CD4-positive, alpha-beta T cell (primary cell): ENCODE results near the gene VIT. TPM values are rescaled to one million over a fixed set of nuclear protein-coding genes. Genes with fewer than 3 reads are reported as not detected.

Experiments
- ATAC-seq: fragments of 200-7000 bp; cut with Tn5 transposase; one replicate; pipeline ENCODE4 v1.10.0; 2022; ENCODE audit warnings: mild to moderate bottlenecking; ENCODE audit not compliant: poor library complexity
- CTCF ChIA-PET: fragments of 350-600 bp; sonication (Branson Sonifier 250); formaldehyde crosslinking; loops from one replicate; lab custom pipeline; 2021; ENCODE audit warnings: antibody characterized with exemption, inconsistent platforms; lab: Charles Lee
- POLR2A ChIA-PET: fragments of 350-600 bp; sonication (Branson Sonifier 250); formaldehyde crosslinking; loops from one replicate; lab custom pipeline; 2021; ENCODE audit warnings: antibody characterized with exemption, inconsistent platforms; lab: Charles Lee
- DNase-seq, 14 experiments: peaks; one replicate each; pipeline ENCODE4 v3.0.0-alpha.2; 2013 to 2020; ENCODE audit warnings: mixed read lengths in 2 of 14
- H3K27ac ChIP-seq, 2 donors: one replicate each; pipeline versions ENCODE4 v1.5.1 to v1.7.0; 2013; ENCODE audit warnings: low read length in 2 of 2, low read depth in 1 of 2, mild to moderate bottlenecking in 1 of 2
- H3K27me3 ChIP-seq, 2 experiments: 1 replicate in 1 of 2; 2 replicates in 1 of 2; pipeline versions ENCODE4 v1.6.1 to v1.7.0; 2013; ENCODE audit warnings: low read length in 2 of 2, control low read depth in 1 of 2, mild to moderate bottlenecking in 1 of 2, moderate library complexity in 1 of 2; ENCODE audit not compliant: insufficient read depth in 2 of 2, control insufficient read depth in 1 of 2
- H3K36me3 ChIP-seq: one replicate; pipeline ENCODE4 v1.6.1; 2013; ENCODE audit warnings: low read length, control low read depth; ENCODE audit not compliant: insufficient read depth
- H3K4me1 ChIP-seq: one replicate; pipeline ENCODE4 v1.6.1; 2013; ENCODE audit warnings: low read length, control low read depth; ENCODE audit not compliant: insufficient read depth
- H3K4me3 ChIP-seq: one replicate; pipeline ENCODE4 v1.5.1; 2013; ENCODE audit warnings: mild to moderate bottlenecking, low read length, moderate library complexity
- H3K9me3 ChIP-seq, 2 experiments: 1 replicate in 1 of 2; 2 replicates in 1 of 2; pipeline versions ENCODE4 v1.6.1 to v1.7.0; 2013; ENCODE audit warnings: low read length in 2 of 2, mild to moderate bottlenecking in 2 of 2, control low read depth in 1 of 2, moderate library complexity in 1 of 2; ENCODE audit not compliant: control insufficient read depth in 1 of 2, insufficient read depth in 1 of 2
- H3K27ac Mint-ChIP-seq: one replicate; pipeline ENCODE4 v1.8.0; 2020; ENCODE audit warnings: mixed read lengths
- H3K27me3 Mint-ChIP-seq: one replicate; pipeline ENCODE4 v1.8.0; 2021; ENCODE audit warnings: mixed read lengths
- H3K36me3 Mint-ChIP-seq: one replicate; pipeline ENCODE4 v1.8.0; 2021; ENCODE audit warnings: low read depth, mixed read lengths
- H3K4me1 Mint-ChIP-seq: one replicate; pipeline ENCODE4 v1.8.0; 2021; ENCODE audit warnings: low read depth, mixed read lengths
- H3K4me3 Mint-ChIP-seq: one replicate; pipeline ENCODE4 v1.8.0; 2020; ENCODE audit warnings: mild to moderate bottlenecking, mixed read lengths
- H3K9me3 Mint-ChIP-seq: one replicate; pipeline ENCODE4 v1.8.0; 2020; ENCODE audit warnings: mixed read lengths
- intact Hi-C, 2 experiments: fragments of 100-400 bp; cut with DNase I in 1 of 2; cut with micrococcal nuclease in 1 of 2; formaldehyde crosslinking; loops; one replicate each; pipeline versions ENCODE4 v1.15.1 to v1.9.0; 2023 to 2025; cut with DNase I, micrococcal nuclease
- total RNA-seq, 174 experiments: library from RNA in 2 of 174; stranded (reverse) in 2 of 174; gene quantifications; one replicate each; pipeline ENCODE4 v1.2.3 and lab custom pipeline; 2021 to 2026
- TF ChIP-seq, protein P1 (sequence below): fragments of 200-600 bp; IDR thresholded peaks from one replicate; pipeline ENCODE4 v1.8.0; 2022; ENCODE audit warnings: antibody characterized with exemption, mild to moderate bottlenecking

The VIT gene
- total RNA-seq, 2 experiments from 2014 or later: not detected

DNA sequence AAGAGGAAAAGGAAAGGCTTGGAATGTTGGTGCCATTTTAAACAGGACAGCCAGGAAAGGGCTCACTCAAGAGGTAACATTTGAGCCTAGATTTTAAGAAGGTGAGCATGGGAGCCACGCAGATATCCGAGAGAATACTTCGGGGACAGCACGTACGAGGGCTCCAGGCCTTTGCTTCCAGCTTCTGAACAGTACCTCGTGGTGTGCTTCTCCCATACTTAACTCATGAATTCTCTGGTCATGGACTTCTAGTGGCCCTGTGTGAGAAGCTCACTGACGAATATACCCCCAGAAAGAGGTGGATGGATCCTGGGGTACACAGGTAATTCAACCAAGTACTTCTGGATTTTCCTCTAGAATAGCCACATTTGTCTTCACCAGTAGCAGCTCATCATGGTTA lies 2.7 kb upstream of the VIT start:
- ATAC-seq: no peak
- CTCF ChIA-PET: no interaction called here

GRCh38 chr2:36695746-36696415 lies 626 bp upstream of the VIT start:
- ChIA-PET POLR2A (no interaction called here), CTCF (no interaction called here)
- TF ChIP-seq, protein P1, sequence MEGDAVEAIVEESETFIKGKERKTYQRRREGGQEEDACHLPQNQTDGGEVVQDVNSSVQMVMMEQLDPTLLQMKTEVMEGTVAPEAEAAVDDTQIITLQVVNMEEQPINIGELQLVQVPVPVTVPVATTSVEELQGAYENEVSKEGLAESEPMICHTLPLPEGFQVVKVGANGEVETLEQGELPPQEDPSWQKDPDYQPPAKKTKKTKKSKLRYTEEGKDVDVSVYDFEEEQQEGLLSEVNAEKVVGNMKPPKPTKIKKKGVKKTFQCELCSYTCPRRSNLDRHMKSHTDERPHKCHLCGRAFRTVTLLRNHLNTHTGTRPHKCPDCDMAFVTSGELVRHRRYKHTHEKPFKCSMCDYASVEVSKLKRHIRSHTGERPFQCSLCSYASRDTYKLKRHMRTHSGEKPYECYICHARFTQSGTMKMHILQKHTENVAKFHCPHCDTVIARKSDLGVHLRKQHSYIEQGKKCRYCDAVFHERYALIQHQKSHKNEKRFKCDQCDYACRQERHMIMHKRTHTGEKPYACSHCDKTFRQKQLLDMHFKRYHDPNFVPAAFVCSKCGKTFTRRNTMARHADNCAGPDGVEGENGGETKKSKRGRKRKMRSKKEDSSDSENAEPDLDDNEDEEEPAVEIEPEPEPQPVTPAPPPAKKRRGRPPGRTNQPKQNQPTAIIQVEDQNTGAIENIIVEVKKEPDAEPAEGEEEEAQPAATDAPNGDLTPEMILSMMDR: no peak
- no peaks in the 10 kb centered on the region for H3K36me3 Mint-ChIP-seq
- Histone ChIP-seq H3K4me3 (no peak overlapping the region), H3K27me3 (peaks cover 0 to 3% of the 10 kb centered on the region in 2 experiments), H3K36me3 (no peaks in the 10 kb centered on the region), H3K9me3 (no peaks in the 10 kb centered on the region), H3K27ac (no peak overlapping the region), H3K4me1 (no peaks in the 10 kb centered on the region)
- no peak overlapping the region for H3K4me3 Mint-ChIP-seq
- H3K27ac Mint-ChIP-seq: no peak overlapping the region
- H3K9me3 Mint-ChIP-seq: no peaks in the 10 kb centered on the region
- peaks cover 4% of the 10 kb centered on the region for H3K27me3 Mint-ChIP-seq
- H3K4me1 Mint-ChIP-seq: no peaks in the 10 kb centered on the region
- ATAC-seq (no peak), DNase-seq (no peak)
- intact Hi-C loops: no loop called here

More for the DNA sequence above, 2.7 kb upstream of the VIT start:
- no peaks in the 10 kb centered on the region for H3K4me1 ChIP-seq
- H3K4me3 ChIP-seq: no peak overlapping the region
- no peak overlapping the region for H3K27ac ChIP-seq
- DNase-seq: no peak
- intact Hi-C loops: no loop called here
- no peaks in the 10 kb centered on the region for H3K36me3 Mint-ChIP-seq
- no peaks in the 10 kb centered on the region for H3K4me1 Mint-ChIP-seq
- peaks cover 4% of the 10 kb centered on the region for H3K27me3 Mint-ChIP-seq
- H3K9me3 ChIP-seq: no peaks in the 10 kb centered on the region
- POLR2A ChIA-PET: no interaction called here
- no peak overlapping the region for H3K27ac Mint-ChIP-seq
- no peaks in the 10 kb centered on the region for H3K36me3 ChIP-seq
- no peaks in the 10 kb centered on the region for H3K9me3 Mint-ChIP-seq
- TF ChIP-seq, protein P1: no peak
- peaks cover 0 to 3% of the 10 kb centered on the region in 2 experiments for H3K27me3 ChIP-seq
- H3K4me3 Mint-ChIP-seq: no peak overlapping the region

- no peaks in the 10 kb centered on the region for H3K4me1 Mint-ChIP-seq
- Histone ChIP-seq H3K4me1 (no peaks in the 10 kb centered on the region), H3K36me3 (no peaks in the 10 kb centered on the region), H3K4me3 (no peak overlapping the region), H3K27me3 (peaks cover 0 to 3% of the 10 kb centered on the region in 2 experiments), H3K27ac (no peak overlapping the region), H3K9me3 (no peaks in the 10 kb centered on the region)
- ChIA-PET POLR2A (no interaction called here), CTCF (no interaction called here)
- H3K36me3 Mint-ChIP-seq: no peaks in the 10 kb centered on the region
- no peak overlapping the region for H3K27ac Mint-ChIP-seq
- H3K9me3 Mint-ChIP-seq: no peaks in the 10 kb centered on the region
- no peak for DNase-seq
- H3K27me3 Mint-ChIP-seq: peaks cover 4% of the 10 kb centered on the region
- TF ChIP-seq, protein P1: no peak
- no peak overlapping the region for H3K4me3 Mint-ChIP-seq
- intact Hi-C loops: no loop called here
- ATAC-seq: no peak
Observed at GRCh38 chr2:36697424-36698066, 1.0 kb downstream of the VIT start.
